Fibroblast of mammary gland (primary cell): ENCODE results near the gene PGA5.
"Not testable (repeated sequence)": the region's sequence is repeated elsewhere in the genome, so short reads cannot be mapped to it uniquely, and the experiment has no call there.

ENCODE experiments used
- DNase-seq: peaks from one replicate; pipeline ENCODE4 v3.0.0-alpha.2; 2010; ENCODE audit warnings: low read depth
- H3K4me3 ChIP-seq: 2 replicates; pipeline ENCODE4 v1.5.1; 2011; ENCODE audit warnings: low read depth, mild to moderate bottlenecking, low read length, moderate library complexity; ENCODE audit not compliant: control insufficient read depth
- CTCF ChIP-seq: conservative IDR thresholded peaks from 2 replicates; pipeline ENCODE4 v1.5.1; 2011; ENCODE audit warnings: low read depth, low read length, inconsistent platforms; ENCODE audit not compliant: control insufficient read depth, insufficient read depth

The PGA5 gene

GRCh38 chr11:61201476-61201875 is 39.5 kb upstream of the PGA5 start:
- no peak overlapping the region for H3K4me3 ChIP-seq
- no peak for DNase-seq
- no peak for TF ChIP-seq CTCF

GRCh38 chr11:61202950-61203746 is 37.8 kb upstream of the PGA5 start, which contains the start of gene PGA3:
TSS of gene PGA3 (plus strand) at chr11:61203515. CDS start at chr11:61203565, 50 bp downstream.
- H3K4me3 ChIP-seq, result not testable (repeated sequence)

GRCh38 chr11:61203873-61204272 is 37.1 kb upstream of the PGA5 start:
- H3K4me3 ChIP-seq, DNase-seq: not testable (repeated sequence)

More at GRCh38 chr11:61202950-61203746, 37.8 kb upstream of the PGA5 start, which contains the start of gene PGA3:
- not testable (repeated sequence) for DNase-seq

- not testable (repeated sequence) for DNase-seq, H3K4me3 ChIP-seq
Measured at GRCh38 chr11:61204502-61205059, 36.4 kb upstream of the PGA5 start.

- not testable (repeated sequence) for DNase-seq, H3K4me3 ChIP-seq
Measured at GRCh38 chr11:61207636-61208310, 33.2 kb upstream of the PGA5 start.

- H3K4me3 ChIP-seq, result not testable (repeated sequence)
Measured at GRCh38 chr11:61210629-61211028, 30.3 kb upstream of the PGA5 start.

GRCh38 chr11:61211327-61211952 is 29.5 kb upstream of the PGA5 start:
- DNase-seq, H3K4me3 ChIP-seq: not testable (repeated sequence)

More at GRCh38 chr11:61210629-61211028, 30.3 kb upstream of the PGA5 start:
- not testable (repeated sequence) for DNase-seq

GRCh38 chr11:61212202-61212601 is 28.8 kb upstream of the PGA5 start:
- not testable (repeated sequence) for DNase-seq, H3K4me3 ChIP-seq

GRCh38 chr11:61213711-61214324 is 27.2 kb upstream of the PGA5 start:
- not testable (repeated sequence) for DNase-seq

GRCh38 chr11:61218306-61218705 is 22.7 kb upstream of the PGA5 start:
- DNase-seq, H3K4me3 ChIP-seq: not testable (repeated sequence)

More at GRCh38 chr11:61213711-61214324, 27.2 kb upstream of the PGA5 start:
- not testable (repeated sequence) for H3K4me3 ChIP-seq

- not testable (repeated sequence) for DNase-seq
Measured at GRCh38 chr11:61219016-61219415, 22.0 kb upstream of the PGA5 start.

GRCh38 chr11:61222047-61222446 is 18.9 kb upstream of the PGA5 start, which contains the start of gene PGA4:
TSS of gene PGA4 (plus strand) at chr11:61222347. CDS start at chr11:61222401, 54 bp downstream.
- H3K4me3 ChIP-seq, DNase-seq: not testable (repeated sequence)

More at GRCh38 chr11:61219016-61219415, 22.0 kb upstream of the PGA5 start:
- H3K4me3 ChIP-seq, result not testable (repeated sequence)

- DNase-seq, H3K4me3 ChIP-seq: not testable (repeated sequence)
Measured at GRCh38 chr11:61222692-61223091, 18.3 kb upstream of the PGA5 start.

- H3K4me3 ChIP-seq, DNase-seq: not testable (repeated sequence)
Measured at GRCh38 chr11:61226457-61227137, 14.4 kb upstream of the PGA5 start.

- not testable (repeated sequence) for DNase-seq, H3K4me3 ChIP-seq
Measured at GRCh38 chr11:61229458-61229857, 11.5 kb upstream of the PGA5 start.

- DNase-seq, H3K4me3 ChIP-seq: not testable (repeated sequence)
Measured at GRCh38 chr11:61231033-61231432, 9.9 kb upstream of the PGA5 start.
